Ascending aorta (tissue), 2 donors: Measurements from ENCODE around the gene MAP3K14. TPM values are rescaled to one million over a fixed set of nuclear protein-coding genes. Genes with fewer than 3 reads are reported as not detected.

Experiments used
- DNase-seq, 2 donors: peaks; one replicate each; pipeline ENCODE4 v3.0.0-alpha.2; 2019; ENCODE audit warnings: low spot score in 2 of 2
- H3K27ac ChIP-seq, 2 donors: fragments of 200-600 bp; sonication (generic); one replicate each; pipeline ENCODE4 v1.5.1; 2016 to 2017; ENCODE audit warnings: mild to moderate bottlenecking in 1 of 2
- H3K27me3 ChIP-seq: fragments of 200-600 bp; sonication (generic); one replicate; pipeline ENCODE4 v1.5.1; 2017
- H3K36me3 ChIP-seq, 2 donors: fragments of 200-600 bp; sonication (generic); one replicate each; pipeline ENCODE4 v1.5.1; 2016
- H3K4me1 ChIP-seq, 2 donors: fragments of 200-600 bp; sonication (generic); one replicate each; pipeline ENCODE4 v1.5.1; 2016 to 2017; ENCODE audit warnings: mild to moderate bottlenecking in 1 of 2
- H3K4me3 ChIP-seq, 2 donors: fragments of 200-600 bp; sonication (generic); one replicate each; pipeline ENCODE4 v1.5.1; 2016 to 2017; ENCODE audit warnings: mild to moderate bottlenecking in 1 of 2
- H3K9me3 ChIP-seq, 2 donors: fragments of 200-600 bp; sonication (generic); one replicate each; pipeline ENCODE4 v1.5.1; 2016
- intact Hi-C: fragments of 100-400 bp; cut with DNase I; formaldehyde crosslinking; loops from one replicate; pipeline ENCODE4 v1.15.1; 2023
- total RNA-seq: library from RNA; depleted of rRNA; stranded (reverse); fragments of >200 nt; gene quantifications from one replicate; pipeline ENCODE4 v1.1.0, GENCODE V29; 2016
- TF ChIP-seq, protein P1 (sequence below), 3 experiments: fragments of 200-600 bp in 2 of 3; fragments of 450-650 bp in 1 of 3; sonication (generic) in 2 of 3; IDR thresholded peaks; one replicate each; pipeline ENCODE4 v1.5.1; 2016 to 2019; ENCODE audit warnings: antibody characterized with exemption in 3 of 3, mild to moderate bottlenecking in 1 of 3, moderate library complexity in 1 of 3

MAP3K14 gene
- total RNA-seq, 1 donor from 2014 or later = 7.7 TPM

DNA sequence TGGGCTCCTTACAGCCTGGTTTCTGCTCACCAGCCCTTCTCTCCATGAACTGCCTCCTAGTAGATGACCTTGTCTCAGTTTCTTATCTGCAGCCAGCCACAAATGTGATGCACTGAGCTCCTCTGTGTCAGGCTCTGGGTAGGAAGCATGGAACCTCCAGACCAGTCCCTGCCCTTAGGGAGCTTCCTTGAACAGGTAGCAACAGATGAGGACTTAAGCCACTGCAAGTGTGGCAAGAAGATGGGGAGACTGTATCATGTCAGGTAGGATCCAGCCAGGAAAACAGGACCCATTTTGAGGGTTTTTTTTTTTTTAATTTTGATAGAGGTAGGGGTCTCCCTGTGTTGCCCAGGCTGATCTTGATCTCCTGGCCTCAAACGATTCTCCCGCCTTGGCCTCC is 5.3 kb upstream of the MAP3K14 start:
- TF ChIP-seq, protein P1, sequence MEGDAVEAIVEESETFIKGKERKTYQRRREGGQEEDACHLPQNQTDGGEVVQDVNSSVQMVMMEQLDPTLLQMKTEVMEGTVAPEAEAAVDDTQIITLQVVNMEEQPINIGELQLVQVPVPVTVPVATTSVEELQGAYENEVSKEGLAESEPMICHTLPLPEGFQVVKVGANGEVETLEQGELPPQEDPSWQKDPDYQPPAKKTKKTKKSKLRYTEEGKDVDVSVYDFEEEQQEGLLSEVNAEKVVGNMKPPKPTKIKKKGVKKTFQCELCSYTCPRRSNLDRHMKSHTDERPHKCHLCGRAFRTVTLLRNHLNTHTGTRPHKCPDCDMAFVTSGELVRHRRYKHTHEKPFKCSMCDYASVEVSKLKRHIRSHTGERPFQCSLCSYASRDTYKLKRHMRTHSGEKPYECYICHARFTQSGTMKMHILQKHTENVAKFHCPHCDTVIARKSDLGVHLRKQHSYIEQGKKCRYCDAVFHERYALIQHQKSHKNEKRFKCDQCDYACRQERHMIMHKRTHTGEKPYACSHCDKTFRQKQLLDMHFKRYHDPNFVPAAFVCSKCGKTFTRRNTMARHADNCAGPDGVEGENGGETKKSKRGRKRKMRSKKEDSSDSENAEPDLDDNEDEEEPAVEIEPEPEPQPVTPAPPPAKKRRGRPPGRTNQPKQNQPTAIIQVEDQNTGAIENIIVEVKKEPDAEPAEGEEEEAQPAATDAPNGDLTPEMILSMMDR (IDR thresholded peaks at IDR 0.05) = no peak

DNA sequence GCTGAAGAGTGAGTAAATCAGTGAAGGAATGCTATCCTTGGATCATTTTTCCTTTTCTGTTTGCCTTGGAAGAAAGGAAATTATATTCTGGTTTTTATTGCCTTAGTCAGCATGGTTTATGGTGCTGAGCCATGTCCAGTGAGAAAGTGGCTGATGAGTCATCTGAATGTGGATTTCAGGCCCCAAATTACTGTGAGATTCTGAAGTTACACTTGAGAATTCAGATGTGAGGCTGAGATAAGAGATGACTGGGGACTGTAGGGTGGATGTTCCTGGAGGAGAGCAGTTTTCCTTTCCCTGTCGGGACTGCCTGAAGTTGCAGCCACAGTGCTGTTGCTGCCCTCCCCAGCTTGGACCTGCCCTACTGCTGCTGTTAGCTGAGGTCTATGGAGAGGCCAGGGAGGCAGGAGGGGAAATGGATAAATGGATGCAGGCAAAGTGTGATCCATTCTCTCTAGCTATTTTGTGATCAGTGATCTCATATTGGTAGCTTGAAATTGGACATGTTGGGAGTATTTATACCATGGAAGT is 4.2 kb upstream of the MAP3K14 start:
- no peaks in the 10 kb centered on the region for H3K36me3 ChIP-seq
- peak overlapping the region; percentile 62 to 73 for H3K27ac ChIP-seq
- TF ChIP-seq, protein P1 (IDR thresholded peaks at IDR 0.05) = no peak
- intact Hi-C loops = no loop called here
- no peaks in the 10 kb centered on the region for H3K27me3 ChIP-seq
- peaks cover 9 to 36% of the 10 kb centered on the region in 2 donors for H3K4me1 ChIP-seq
- no peak for DNase-seq
- no peak overlapping the region for H3K4me3 ChIP-seq
- H3K9me3 ChIP-seq = no peaks in the 10 kb centered on the region

More for the DNA sequence above, 5.3 kb upstream of the MAP3K14 start:
- Histone ChIP-seq H3K27me3 (no peaks in the 10 kb centered on the region), H3K27ac (peak overlapping the region in 1 of 2 donors; percentile 73), H3K4me3 (no peak overlapping the region), H3K4me1 (peaks cover 9 to 36% of the 10 kb centered on the region in 2 donors), H3K36me3 (no peaks in the 10 kb centered on the region), H3K9me3 (no peaks in the 10 kb centered on the region)
- intact Hi-C loops = no loop called here
- DNase-seq = no peak

DNA sequence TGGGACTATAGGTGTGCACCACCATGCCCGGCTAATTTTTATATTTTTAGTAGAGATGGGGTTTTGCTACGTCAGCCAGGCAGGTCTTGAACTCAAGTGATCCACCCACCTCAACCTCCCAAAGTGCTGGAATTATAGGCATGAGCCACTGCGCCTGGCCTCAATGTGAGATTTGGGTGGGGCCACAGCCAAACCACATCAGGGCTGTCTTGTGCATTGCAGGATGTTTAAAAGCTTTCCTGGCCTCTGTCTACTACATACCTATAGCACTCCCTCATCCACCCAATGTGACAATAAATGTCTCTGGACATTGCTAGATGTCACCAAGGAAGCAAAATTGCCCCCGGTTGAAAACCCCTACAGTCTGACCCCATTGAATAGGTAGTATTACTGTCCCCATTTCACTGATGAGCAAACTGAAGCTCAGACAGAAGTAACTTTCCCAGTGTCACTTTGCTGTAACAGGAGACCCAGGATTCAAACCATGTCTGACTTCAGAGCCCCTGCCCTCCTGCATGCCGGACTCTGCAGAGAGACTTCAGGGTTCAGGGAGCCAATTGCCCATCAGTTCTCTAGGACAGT is 3.6 kb upstream of the MAP3K14 start:
- no peak overlapping the region for H3K27ac ChIP-seq

DNA sequence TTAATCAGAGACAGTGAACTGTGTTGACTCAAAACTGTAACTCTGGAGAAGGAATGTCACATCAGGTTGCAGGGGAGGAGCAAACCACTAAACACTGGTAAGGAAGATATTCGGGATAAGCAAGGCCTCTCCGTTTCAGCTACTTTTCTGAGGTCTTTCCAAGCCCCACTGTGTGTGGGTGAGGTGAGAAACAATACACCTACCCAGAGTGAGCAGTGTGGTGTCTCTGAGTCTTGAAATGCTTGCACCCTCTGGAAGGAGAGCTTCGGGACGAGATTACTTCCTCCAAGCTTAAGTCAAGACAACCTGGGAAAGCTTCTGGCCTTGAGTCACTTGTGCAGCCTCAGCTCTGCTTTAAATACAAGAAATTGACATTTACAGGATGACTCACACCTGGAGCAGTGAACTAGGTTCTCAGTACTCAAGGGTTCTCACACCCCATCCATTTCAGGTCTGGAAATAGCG is 2.5 kb upstream of the MAP3K14 start:
- H3K27ac ChIP-seq = peak overlapping the region in 1 of 2 donors; percentile 12
- H3K9me3 ChIP-seq = no peaks in the 10 kb centered on the region
- no peak overlapping the region for H3K4me3 ChIP-seq
- no peaks in the 10 kb centered on the region for H3K27me3 ChIP-seq
- no peaks in the 10 kb centered on the region for H3K36me3 ChIP-seq
- intact Hi-C loops = loop anchor here (5.0 kb wide), 2 partner anchors 147 to 172 kb away; partner anchors contain the start of gene HEXIM1
- H3K4me1 ChIP-seq = peaks cover 9 to 49% of the 10 kb centered on the region in 2 donors
- DNase-seq = no peak
- TF ChIP-seq, protein P1 (IDR thresholded peaks at IDR 0.05) = no peak

More for the DNA sequence above, 3.6 kb upstream of the MAP3K14 start:
- Histone ChIP-seq H3K36me3 (no peaks in the 10 kb centered on the region), H3K27me3 (no peaks in the 10 kb centered on the region), H3K9me3 (no peaks in the 10 kb centered on the region), H3K4me3 (no peak overlapping the region), H3K4me1 (peaks cover 9 to 39% of the 10 kb centered on the region in 2 donors)
- TF ChIP-seq, protein P1 (IDR thresholded peaks at IDR 0.05) = no peak
- intact Hi-C loops = no loop called here
- DNase-seq = no peak

DNA sequence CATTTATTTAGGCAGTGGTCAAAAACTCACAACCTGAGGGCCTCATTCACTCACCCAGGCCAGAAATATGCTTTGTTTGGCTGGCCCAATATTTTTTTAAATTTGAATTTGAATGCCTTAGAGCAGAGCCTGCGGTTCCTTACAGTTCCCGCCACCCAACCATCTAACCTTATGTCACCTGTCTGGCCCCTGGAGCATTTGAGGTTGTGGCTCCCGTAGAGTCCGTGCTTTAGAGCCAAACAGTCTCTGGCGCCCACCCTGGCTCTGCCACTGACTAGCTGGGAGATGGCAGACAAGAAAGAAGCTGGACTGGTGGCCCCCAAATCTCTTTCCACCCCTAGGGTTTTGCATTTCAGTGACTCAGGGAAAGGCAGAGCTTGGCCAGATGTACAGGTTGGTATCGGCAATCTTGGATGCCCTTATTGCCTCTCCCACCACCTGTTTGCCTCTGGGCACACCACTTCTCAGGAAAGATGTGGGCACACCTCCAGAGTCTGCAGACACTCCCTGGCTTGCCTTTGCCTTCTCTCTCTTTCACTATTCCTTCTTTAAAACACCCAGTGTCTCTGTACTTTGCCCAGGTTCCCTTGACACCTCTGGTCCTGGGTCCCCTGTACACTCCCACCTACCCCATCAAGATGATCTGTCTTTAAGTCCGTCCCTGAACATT is 1.9 kb upstream of the MAP3K14 start:
- peak overlapping the region in 1 of 2 donors; percentile 12 for H3K27ac ChIP-seq
- intact Hi-C loops = loop anchor here (5.0 kb wide), 2 partner anchors 146 to 171 kb away; partner anchors contain the start of gene HEXIM1
- TF ChIP-seq, protein P1 (IDR thresholded peaks at IDR 0.05) = no peak
- H3K27me3 ChIP-seq = no peaks in the 10 kb centered on the region
- H3K36me3 ChIP-seq = no peaks in the 10 kb centered on the region
- H3K4me1 ChIP-seq = peaks cover 9 to 51% of the 10 kb centered on the region in 2 donors
- no peak for DNase-seq
- H3K9me3 ChIP-seq = no peaks in the 10 kb centered on the region
- no peak overlapping the region for H3K4me3 ChIP-seq
